ENCODE results near the gene TMEM18.

GRCh38 chr2:631741-632140 lies 45.5 kb downstream of the TMEM18 start:
- TF ChIP-seq, protein P1, sequence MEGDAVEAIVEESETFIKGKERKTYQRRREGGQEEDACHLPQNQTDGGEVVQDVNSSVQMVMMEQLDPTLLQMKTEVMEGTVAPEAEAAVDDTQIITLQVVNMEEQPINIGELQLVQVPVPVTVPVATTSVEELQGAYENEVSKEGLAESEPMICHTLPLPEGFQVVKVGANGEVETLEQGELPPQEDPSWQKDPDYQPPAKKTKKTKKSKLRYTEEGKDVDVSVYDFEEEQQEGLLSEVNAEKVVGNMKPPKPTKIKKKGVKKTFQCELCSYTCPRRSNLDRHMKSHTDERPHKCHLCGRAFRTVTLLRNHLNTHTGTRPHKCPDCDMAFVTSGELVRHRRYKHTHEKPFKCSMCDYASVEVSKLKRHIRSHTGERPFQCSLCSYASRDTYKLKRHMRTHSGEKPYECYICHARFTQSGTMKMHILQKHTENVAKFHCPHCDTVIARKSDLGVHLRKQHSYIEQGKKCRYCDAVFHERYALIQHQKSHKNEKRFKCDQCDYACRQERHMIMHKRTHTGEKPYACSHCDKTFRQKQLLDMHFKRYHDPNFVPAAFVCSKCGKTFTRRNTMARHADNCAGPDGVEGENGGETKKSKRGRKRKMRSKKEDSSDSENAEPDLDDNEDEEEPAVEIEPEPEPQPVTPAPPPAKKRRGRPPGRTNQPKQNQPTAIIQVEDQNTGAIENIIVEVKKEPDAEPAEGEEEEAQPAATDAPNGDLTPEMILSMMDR (IDR thresholded peaks at IDR 0.05), result no peak
- TF ChIP-seq POLR2AphosphoS5 (IDR thresholded peaks at IDR 0.05) (no peak), POLR2A (IDR thresholded peaks at IDR 0.05; ENCODE audit: low read depth) (no peak)

Data from esophagus muscularis mucosa (tissue), 3 donors.